Measurements from ENCODE around the gene TRAPPC3L.

DNA sequence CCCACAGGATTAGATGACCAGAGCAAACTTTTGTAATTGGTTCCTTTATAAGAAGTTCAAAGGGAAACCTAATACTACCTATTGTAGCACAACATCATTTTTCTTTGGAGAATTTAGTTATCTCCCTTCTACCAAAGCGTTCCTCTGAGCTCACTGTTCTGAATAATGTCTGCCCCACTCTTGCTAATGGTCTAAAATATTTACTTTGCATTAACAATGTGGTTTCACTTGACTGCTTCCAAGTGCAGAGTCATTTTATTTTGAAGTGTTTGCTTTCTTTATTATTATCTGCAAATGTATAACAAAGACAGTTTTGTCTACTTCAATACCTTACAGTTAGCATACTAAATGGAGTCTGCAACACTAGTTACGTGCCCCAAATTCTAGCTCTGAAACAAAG is 15.0 kb downstream of the TRAPPC3L start:
- TF ChIP-seq POLR2A (IDR thresholded peaks at IDR 0.05; ENCODE audit: low read depth, low read length) (no peak), POLR2AphosphoS5 (IDR thresholded peaks at IDR 0.05; ENCODE audit: low read depth, low read length) (no peak)
